GM12878 (cell line): ENCODE results near the gene DGCR8. TPM values are rescaled to one million over a fixed set of nuclear protein-coding genes. Genes with fewer than 3 reads are reported as not detected.

Experiments used
- ATAC-seq: fragments of 200-7000 bp; cut with Tn5 transposase; 3 replicates; pipeline ENCODE4 v1.9.1; 2020; ENCODE audit warnings: mild to moderate bottlenecking, moderate library complexity
- BruUV-seq: library from RNA; stranded (reverse); fragments of 400-500 nt; replicated peaks from 2 replicates; lab custom pipeline; 2021; lab: Mats Ljungman, UMichigan
- CTCF ChIA-PET: fragments of 300-600 bp; sonication (Branson Sonifier 250); formaldehyde crosslinking; extraction: SDS; loops from one replicate; lab custom pipeline; 2021; ENCODE audit warnings: inconsistent platforms; lab: Yijun Ruan, JAX
- POLR2A ChIA-PET: fragments of 350-600 bp; formaldehyde crosslinking; extraction: SDS; loops from one replicate; lab custom pipeline; 2021; ENCODE audit warnings: inconsistent platforms; lab: Charles Lee
- RAD21 ChIA-PET: fragments of 300-600 bp; sonication (Branson Sonifier 250); formaldehyde crosslinking; loops from one replicate; lab custom pipeline; 2023; ENCODE audit warnings: antibody characterized with exemption; ENCODE audit not compliant: unreplicated experiment; lab: Charles Lee
- SMC1A ChIA-PET: fragments of 300-600 bp; sonication (Branson Sonifier 250); formaldehyde crosslinking; loops from one replicate; lab custom pipeline; 2023; ENCODE audit not compliant: unreplicated experiment, uncharacterized antibody; lab: Charles Lee
- DNase-seq: peaks from one replicate; pipeline ENCODE4 v3.0.0-alpha.2; 2011; ENCODE audit warnings: low read depth, low spot score
- FAIRE-seq: peaks from 3 replicates; lab custom pipeline; 2011; peaks lifted over from hg19 to GRCh38; lab: Jason Lieb, UNC
- H2AFZ ChIP-seq: 2 replicates; pipeline ENCODE4 v1.6.0; 2011; ENCODE audit warnings: low read depth, low read length, control low read depth; ENCODE audit not compliant: control insufficient read depth
- H3K27ac ChIP-seq: 2 replicates; pipeline ENCODE4 v1.5.1; 2011; ENCODE audit warnings: control low read depth; ENCODE audit not compliant: control insufficient read depth, insufficient read depth
- H3K27me3 ChIP-seq, 2 experiments: replicated peaks in 1 of 2; 2 replicates each; pipeline versions ENCODE4 v1.6.0 to v1.6.1; 2011; ENCODE audit warnings: low read length in 1 of 2; ENCODE audit not compliant: control insufficient read depth in 2 of 2, insufficient read depth in 2 of 2
- H3K36me3 ChIP-seq, 2 experiments: 2 replicates each; pipeline ENCODE4 v1.5.1; 2011; ENCODE audit warnings: low read length in 1 of 2; ENCODE audit not compliant: control insufficient read depth in 2 of 2, insufficient read depth in 2 of 2
- H3K4me1 ChIP-seq: 2 replicates; pipeline ENCODE4 v1.6.1; 2011; ENCODE audit warnings: mild to moderate bottlenecking, low read length, moderate library complexity, mixed read lengths; ENCODE audit not compliant: control insufficient read depth, insufficient read depth
- H3K4me2 ChIP-seq: 2 replicates; pipeline ENCODE4 v1.6.0; 2011; ENCODE audit warnings: control low read depth; ENCODE audit not compliant: control insufficient read depth, insufficient read depth
- H3K4me3 ChIP-seq: fragments of 200-600 bp; sonication (generic); 2 replicates; pipeline ENCODE4 v1.5.1; 2016
- H3K79me2 ChIP-seq: 2 replicates; pipeline ENCODE4 v1.6.0; 2011; ENCODE audit warnings: low read length; ENCODE audit not compliant: control insufficient read depth, insufficient read depth
- H3K9ac ChIP-seq: 2 replicates; pipeline ENCODE4 v1.8.0; 2011; ENCODE audit warnings: low read length, control low read depth, mixed read lengths; ENCODE audit not compliant: control insufficient read depth, insufficient read depth
- H3K9me3 ChIP-seq: replicated peaks from 3 replicates; pipeline ENCODE4 v1.5.1; 2011; ENCODE audit warnings: mild to moderate bottlenecking, low read length; ENCODE audit not compliant: control insufficient read depth, insufficient read depth
- H4K20me1 ChIP-seq: 2 replicates; pipeline ENCODE4 v1.6.0; 2011; ENCODE audit not compliant: control insufficient read depth, insufficient read depth
- CBFB ChIP-seq: IDR thresholded peaks from 2 replicates; pipeline ENCODE4 v1.6.1; 2016; ENCODE audit warnings: antibody characterized with exemption, low read depth
- MYC ChIP-seq: IDR thresholded peaks from 2 replicates; pipeline ENCODE4 v1.6.1; 2011; ENCODE audit warnings: mild to moderate bottlenecking, low read length, moderate library complexity, inconsistent platforms; ENCODE audit not compliant: insufficient read depth, insufficient replicate concordance, insufficient read length, severe bottlenecking
- NBN ChIP-seq: fragments of 450-650 bp; IDR thresholded peaks from 2 replicates; pipeline ENCODE4 v1.6.1; 2016
- POLR2AphosphoS5 ChIP-seq: IDR thresholded peaks from 2 replicates; pipeline ENCODE4 v1.6.1; 2011; ENCODE audit warnings: mild to moderate bottlenecking, low read length, inconsistent platforms
- SPI1 ChIP-seq: IDR thresholded peaks from 2 replicates; pipeline ENCODE4 v1.6.1; 2011; ENCODE audit warnings: low read depth, mild to moderate bottlenecking, low read length, moderate library complexity, borderline replicate concordance; ENCODE audit not compliant: insufficient read depth
- SREBF1 ChIP-seq: IDR thresholded peaks from 2 replicates; pipeline ENCODE4 v1.6.1; 2012; ENCODE audit warnings: mild to moderate bottlenecking, low read length
- STAT1 ChIP-seq: fragments of 450-650 bp; conservative IDR thresholded peaks from 2 replicates; pipeline ENCODE4 v1.6.1; 2014; ENCODE audit warnings: antibody characterized with exemption, mild to moderate bottlenecking
- TBL1XR1 ChIP-seq: IDR thresholded peaks from 2 replicates; pipeline ENCODE4 v1.6.1; 2012; ENCODE audit warnings: low read depth, low read length, improper control_type of control experiment
- TCF3 ChIP-seq: IDR thresholded peaks from 2 replicates; pipeline ENCODE4 v1.6.1; 2012; ENCODE audit warnings: low read depth, mild to moderate bottlenecking, low read length, borderline replicate concordance; ENCODE audit not compliant: insufficient read depth
- YBX1 ChIP-seq: fragments of 450-650 bp; IDR thresholded peaks from 2 replicates; pipeline ENCODE4 v1.6.1; 2016; ENCODE audit warnings: antibody characterized with exemption
- ZNF207 ChIP-seq: fragments of 450-650 bp; IDR thresholded peaks from 2 replicates; pipeline ENCODE4 v1.6.1; 2014; ENCODE audit warnings: antibody characterized with exemption, mild to moderate bottlenecking, borderline replicate concordance
- WGBS: methylation state at CpG from one replicate; pipeline ENCODE4 v1.1.6; 2016; ENCODE audit warnings: low lambda C conversion rate; ENCODE audit not compliant: insufficient replicate concordance, insufficient coverage; ENCODE audit errors: missing lambda C conversion rate; 5-methylcytosine and 5-hydroxymethylcytosine counted together
- in situ Hi-C: fragments of 300-500 bp; cut with MboI; formaldehyde crosslinking; loops from 9 replicates; pipeline ENCODE4 v1.14.3; 2018; ENCODE audit warnings: mixed read lengths
- intact Hi-C: fragments of 100-400 bp; cut with micrococcal nuclease; formaldehyde crosslinking; loops from one replicate; pipeline ENCODE4 v1.14.2; 2022; ENCODE audit not compliant: unreplicated experiment
- polyA plus RNA-seq, 11 experiments: library from polyadenylated mRNA; depleted of rRNA in 4 of 11; unstranded in 6 of 11; stranded (reverse) in 5 of 11; fragments of >200 nt; fragmentation: Nextera tagmentation in 4 of 11; fragmentation: Illumina TruSeq in 1 of 11; extraction: Ambion mirVana in 4 of 11; extraction: Trizol in 1 of 11; gene quantifications; 1 replicate in 1 of 11; 2 replicates in 10 of 11; pipeline versions ENCODE4 v1.2.1 to v1.2.3, GENCODE V29; 2011 to 2016; ENCODE audit warnings: inconsistent platforms in 2 of 11, missing spikeins in 2 of 11, low read depth in 1 of 11
- total RNA-seq, 4 experiments: library from RNA; depleted of rRNA in 3 of 4; stranded (reverse); fragments of >200 nt in 3 of 4; fragmentation: Illumina TruSeq in 1 of 4; extraction: Trizol in 1 of 4; gene quantifications; 2 replicates each; pipeline versions ENCODE4 v1.2.1 to v1.2.3, GENCODE V29; 2013 to 2021
- TF ChIP-seq, protein P1 (sequence below): fragments of 450-650 bp; IDR thresholded peaks from 2 replicates; pipeline ENCODE4 v1.6.1; 2017; ENCODE audit warnings: mild to moderate bottlenecking
- TF ChIP-seq, protein P2 (sequence below): fragments of 450-650 bp; IDR thresholded peaks from 2 replicates; pipeline ENCODE4 v1.6.1; 2014; ENCODE audit warnings: mild to moderate bottlenecking
- TF ChIP-seq, protein P3 (sequence below): IDR thresholded peaks from 2 replicates; pipeline ENCODE4 v1.6.1; 2012; ENCODE audit warnings: low read length, inconsistent platforms
- TF ChIP-seq, protein P4 (sequence below): IDR thresholded peaks from 2 replicates; pipeline ENCODE4 v1.6.1; 2011; ENCODE audit warnings: low read depth, low read length, improper control_type of control experiment, borderline replicate concordance
- TF ChIP-seq, protein P5 (sequence below): IDR thresholded peaks from 2 replicates; pipeline ENCODE4 v1.6.1; 2011; ENCODE audit warnings: low read depth, mild to moderate bottlenecking, low read length, moderate library complexity, borderline replicate concordance; ENCODE audit errors: extremely low read depth

Gene DGCR8
- total and polyA plus RNA-seq, 10 of the 15 experiments (the other 5 are each of a cell fraction or from before 2014, with no cell fraction given): 1.2 to 35.1 (median 17.2) TPM

DNA sequence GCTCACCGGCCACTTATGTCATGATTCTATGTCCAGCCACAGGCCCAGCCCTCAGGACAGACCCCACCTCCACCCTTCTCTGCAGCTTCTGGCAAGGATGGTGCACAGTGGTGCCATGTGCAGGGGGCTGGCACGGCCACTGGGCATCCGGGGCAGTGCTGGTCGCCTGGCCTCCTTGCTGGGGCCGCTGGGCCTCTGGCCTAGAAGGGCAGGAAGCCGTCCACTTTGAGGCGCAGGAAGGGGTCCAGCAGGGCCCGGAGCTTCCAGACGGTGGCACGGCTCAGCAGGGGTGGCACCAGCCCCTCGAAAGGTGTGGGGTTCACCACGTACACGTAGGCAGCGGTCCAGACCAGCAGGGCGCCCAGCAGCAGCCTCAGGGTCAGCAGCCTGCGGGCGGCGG is 68.4 kb downstream of the DGCR8 start (continued):
- TF ChIP-seq, protein P1, sequence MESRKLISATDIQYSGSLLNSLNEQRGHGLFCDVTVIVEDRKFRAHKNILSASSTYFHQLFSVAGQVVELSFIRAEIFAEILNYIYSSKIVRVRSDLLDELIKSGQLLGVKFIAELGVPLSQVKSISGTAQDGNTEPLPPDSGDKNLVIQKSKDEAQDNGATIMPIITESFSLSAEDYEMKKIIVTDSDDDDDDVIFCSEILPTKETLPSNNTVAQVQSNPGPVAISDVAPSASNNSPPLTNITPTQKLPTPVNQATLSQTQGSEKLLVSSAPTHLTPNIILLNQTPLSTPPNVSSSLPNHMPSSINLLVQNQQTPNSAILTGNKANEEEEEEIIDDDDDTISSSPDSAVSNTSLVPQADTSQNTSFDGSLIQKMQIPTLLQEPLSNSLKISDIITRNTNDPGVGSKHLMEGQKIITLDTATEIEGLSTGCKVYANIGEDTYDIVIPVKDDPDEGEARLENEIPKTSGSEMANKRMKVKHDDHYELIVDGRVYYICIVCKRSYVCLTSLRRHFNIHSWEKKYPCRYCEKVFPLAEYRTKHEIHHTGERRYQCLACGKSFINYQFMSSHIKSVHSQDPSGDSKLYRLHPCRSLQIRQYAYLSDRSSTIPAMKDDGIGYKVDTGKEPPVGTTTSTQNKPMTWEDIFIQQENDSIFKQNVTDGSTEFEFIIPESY: no peak
- no peak for TF ChIP-seq CBFB

DNA sequence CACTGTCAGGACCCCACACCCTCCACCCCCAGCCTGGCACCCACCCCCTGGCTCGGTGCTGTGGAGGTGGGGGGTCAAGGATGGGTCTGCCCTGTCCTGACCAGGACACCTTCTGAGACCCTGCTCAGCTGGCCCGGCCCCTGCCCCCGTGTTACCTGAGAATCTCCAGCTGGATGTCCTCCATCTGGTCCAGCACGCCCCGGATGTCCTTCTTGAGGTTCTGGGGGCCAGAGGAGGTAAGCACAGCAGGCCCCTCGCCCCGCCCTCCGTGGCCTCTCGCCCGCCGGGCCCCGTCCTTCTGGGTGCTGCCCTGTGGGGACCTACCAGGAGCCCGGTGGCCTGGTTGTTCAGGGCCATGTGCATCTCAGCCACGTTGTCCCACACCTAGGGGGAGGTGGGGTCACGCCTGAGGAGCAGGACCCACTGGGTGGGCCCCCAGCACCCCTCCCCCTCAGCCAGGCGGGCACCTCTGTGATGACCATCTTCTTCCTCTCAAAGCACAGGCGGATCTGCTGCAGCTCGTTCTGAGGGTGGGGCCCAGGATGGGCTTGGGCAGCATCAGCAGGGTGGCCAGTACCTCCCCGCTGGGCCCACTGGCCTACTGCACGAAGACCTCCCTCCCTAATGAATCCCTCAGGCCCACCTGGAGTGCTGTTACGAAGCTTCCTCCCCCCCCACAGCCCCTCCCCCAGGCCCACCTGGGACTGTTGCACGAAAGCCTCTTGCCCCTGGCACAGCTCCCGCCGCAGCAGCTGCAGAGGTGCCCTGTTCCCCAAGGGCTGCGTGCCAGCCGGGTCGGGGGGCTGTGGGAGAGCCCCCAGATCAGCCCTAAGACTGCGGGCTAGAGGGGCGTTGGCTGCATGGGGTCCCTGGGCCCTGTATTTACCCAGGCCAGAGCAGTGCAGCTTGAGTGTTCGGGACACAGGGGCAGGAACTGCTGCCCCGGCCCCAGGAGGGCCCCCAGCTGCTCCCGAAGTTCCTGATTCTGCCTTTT is 69.5 kb downstream of the DGCR8 start:
- no peak overlapping the region for H3K9ac ChIP-seq
- no peaks in the 10 kb centered on the region for H3K9me3 ChIP-seq
- intact Hi-C loops (no loop called here), in situ Hi-C loops (loop anchor here (10.0 kb wide), 2 partner anchors 115 to 145 kb away; partner anchors contain the start of gene RTN4R)
- TF ChIP-seq, protein P2, sequence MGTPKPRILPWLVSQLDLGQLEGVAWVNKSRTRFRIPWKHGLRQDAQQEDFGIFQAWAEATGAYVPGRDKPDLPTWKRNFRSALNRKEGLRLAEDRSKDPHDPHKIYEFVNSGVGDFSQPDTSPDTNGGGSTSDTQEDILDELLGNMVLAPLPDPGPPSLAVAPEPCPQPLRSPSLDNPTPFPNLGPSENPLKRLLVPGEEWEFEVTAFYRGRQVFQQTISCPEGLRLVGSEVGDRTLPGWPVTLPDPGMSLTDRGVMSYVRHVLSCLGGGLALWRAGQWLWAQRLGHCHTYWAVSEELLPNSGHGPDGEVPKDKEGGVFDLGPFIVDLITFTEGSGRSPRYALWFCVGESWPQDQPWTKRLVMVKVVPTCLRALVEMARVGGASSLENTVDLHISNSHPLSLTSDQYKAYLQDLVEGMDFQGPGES: no peak
- TF ChIP-seq TBL1XR1: no peak
- no peak for TF ChIP-seq SPI1
- no peak for TF ChIP-seq POLR2AphosphoS5
- TF ChIP-seq STAT1: no peak
- no peak for TF ChIP-seq YBX1
- TF ChIP-seq, protein P3, sequence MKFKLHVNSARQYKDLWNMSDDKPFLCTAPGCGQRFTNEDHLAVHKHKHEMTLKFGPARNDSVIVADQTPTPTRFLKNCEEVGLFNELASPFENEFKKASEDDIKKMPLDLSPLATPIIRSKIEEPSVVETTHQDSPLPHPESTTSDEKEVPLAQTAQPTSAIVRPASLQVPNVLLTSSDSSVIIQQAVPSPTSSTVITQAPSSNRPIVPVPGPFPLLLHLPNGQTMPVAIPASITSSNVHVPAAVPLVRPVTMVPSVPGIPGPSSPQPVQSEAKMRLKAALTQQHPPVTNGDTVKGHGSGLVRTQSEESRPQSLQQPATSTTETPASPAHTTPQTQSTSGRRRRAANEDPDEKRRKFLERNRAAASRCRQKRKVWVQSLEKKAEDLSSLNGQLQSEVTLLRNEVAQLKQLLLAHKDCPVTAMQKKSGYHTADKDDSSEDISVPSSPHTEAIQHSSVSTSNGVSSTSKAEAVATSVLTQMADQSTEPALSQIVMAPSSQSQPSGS: no peak
- TF ChIP-seq MYC: no peak
- TF ChIP-seq, protein P4, sequence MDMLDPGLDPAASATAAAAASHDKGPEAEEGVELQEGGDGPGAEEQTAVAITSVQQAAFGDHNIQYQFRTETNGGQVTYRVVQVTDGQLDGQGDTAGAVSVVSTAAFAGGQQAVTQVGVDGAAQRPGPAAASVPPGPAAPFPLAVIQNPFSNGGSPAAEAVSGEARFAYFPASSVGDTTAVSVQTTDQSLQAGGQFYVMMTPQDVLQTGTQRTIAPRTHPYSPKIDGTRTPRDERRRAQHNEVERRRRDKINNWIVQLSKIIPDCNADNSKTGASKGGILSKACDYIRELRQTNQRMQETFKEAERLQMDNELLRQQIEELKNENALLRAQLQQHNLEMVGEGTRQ: no peak
- TF ChIP-seq NBN: no peak
- no peak for TF ChIP-seq SREBF1
- no peak for TF ChIP-seq TCF3
- no peak for TF ChIP-seq ZNF207
- TF ChIP-seq, protein P5, sequence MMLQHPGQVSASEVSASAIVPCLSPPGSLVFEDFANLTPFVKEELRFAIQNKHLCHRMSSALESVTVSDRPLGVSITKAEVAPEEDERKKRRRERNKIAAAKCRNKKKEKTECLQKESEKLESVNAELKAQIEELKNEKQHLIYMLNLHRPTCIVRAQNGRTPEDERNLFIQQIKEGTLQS: no peak
- ChIA-PET POLR2A (no interaction called here), CTCF (no interaction called here), RAD21 (no interaction called here), SMC1A (no interaction called here)
- H3K79me2 ChIP-seq: no peaks in the 10 kb centered on the region
- no peak for FAIRE-seq
- no peaks in the 10 kb centered on the region; a peak in 1 of 4 replicates for H3K27me3 ChIP-seq
- BruUV-seq: no TSS peak
- WGBS: 34% methylated on average over 30 of the region's 32 CpGs
- peaks cover 4% of the 10 kb centered on the region; the same call in 1 of the 2 replicates for H3K4me1 ChIP-seq
- H3K4me2 ChIP-seq: no peak overlapping the region
- no peaks in the 10 kb centered on the region for H4K20me1 ChIP-seq
- no peak for DNase-seq
- no peak for ATAC-seq
- no peaks in the 10 kb centered on the region for H3K36me3 ChIP-seq
- H3K27ac ChIP-seq: no peak overlapping the region
- H2AFZ ChIP-seq: no peak overlapping the region
- no peak overlapping the region for H3K4me3 ChIP-seq
